HG03095 (cell line): ENCODE data around the gene NRCAM.
"Not testable (repeated sequence)": the region's sequence is repeated elsewhere in the genome, so short reads cannot be mapped to it uniquely, and the experiment has no call there.

Experiments used
- ATAC-seq: cut with Tn5 transposase; IDR thresholded peaks from one replicate; pipeline ENCODE4 v1.9.1; 2021; ENCODE audit warnings: moderate library complexity; ENCODE audit not compliant: unreplicated experiment

NRCAM gene

DNA sequence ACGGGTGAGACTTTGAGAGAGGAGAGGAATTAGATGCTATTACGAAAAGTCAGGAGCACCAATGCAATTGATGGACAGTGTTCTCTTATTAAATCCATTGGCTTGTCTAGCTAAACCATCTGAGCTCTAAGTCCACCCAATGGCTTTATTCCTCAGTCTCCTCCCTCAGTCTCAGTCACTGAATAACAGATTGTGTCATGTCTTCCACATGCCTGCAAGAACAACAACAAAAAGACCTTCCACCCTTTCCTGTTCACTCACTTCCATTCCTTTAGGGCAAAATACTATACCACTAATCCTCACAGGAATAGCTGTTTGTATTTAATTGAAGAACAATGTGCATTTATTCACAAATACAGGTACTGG, 171.2 kb downstream of the NRCAM start:
- ATAC-seq, result no peak

DNA sequence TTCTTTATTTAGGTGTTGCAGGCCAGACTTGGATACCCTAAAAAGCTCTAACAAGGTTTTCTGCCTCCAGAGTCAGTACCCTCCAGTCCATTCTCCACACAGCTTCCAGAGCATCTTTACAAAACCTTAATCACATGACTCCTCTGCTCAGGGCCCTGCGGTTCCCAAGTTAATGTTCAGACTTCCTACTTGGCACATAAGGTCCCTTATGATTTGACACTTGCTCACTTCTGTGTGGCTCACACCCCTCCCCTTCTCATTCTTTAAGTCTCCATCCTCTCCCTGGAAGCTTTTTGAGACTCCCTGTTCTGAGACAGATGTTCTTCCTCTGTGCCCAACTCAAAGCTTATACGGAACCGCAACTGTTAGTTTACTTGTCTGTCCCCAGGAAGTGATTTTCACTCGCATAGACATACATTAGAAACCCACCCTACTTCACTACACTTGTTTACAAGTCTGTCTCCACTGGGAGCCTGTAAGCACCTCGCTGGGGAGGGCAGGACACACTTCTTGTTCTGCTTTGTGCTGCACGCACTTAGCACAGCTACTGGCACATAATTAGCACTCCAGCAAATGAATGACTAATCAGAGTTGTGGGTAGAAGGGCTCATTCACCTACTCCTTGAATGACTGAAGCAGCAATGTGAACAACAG, 171.8 kb downstream of the NRCAM start:
- no peak for ATAC-seq

DNA sequence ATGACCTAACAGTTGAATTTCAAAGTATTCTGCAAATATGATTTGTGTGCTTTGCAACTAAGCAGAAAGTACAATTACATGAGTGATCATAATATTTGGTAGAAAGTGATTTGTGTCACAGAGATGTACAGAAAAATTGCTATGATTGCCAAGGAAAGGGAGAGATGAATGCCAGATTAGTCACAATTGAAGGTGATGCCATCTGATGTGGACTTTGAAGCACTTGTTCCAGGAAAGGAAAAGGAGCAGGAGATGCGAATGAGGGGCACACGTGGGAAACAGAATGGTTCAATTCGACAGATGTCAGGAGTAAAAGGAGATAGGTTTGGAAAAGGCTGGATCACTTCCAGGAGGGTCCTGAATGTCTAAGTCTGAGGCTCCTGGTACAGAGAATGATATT, 173.0 kb downstream of the NRCAM start:
- no peak for ATAC-seq

DNA sequence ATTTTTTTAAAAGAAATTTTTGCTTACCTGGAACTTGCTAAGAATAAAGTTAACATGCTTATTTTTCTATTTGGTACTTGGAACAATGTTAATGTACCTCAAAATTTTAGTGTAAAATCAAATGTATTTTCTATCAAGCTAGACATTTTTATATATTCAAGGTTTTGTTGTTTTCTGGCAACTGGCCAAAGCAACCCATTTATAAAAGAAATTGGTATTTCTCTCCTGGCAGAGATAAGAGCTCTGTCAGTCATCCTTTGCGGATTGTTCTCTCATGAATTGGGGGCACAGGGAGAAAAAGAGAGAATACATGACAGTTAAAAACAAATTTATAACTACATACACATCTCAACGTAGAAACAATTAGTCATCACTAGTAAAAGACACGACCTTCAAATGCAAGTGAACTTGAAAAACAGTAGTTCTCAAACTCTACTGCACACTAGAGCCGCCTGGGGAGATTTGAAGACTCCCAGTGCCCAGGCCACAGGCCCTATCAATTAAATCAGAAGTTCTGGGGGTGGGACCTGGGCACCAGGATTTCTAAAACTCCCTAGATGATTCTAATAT, 173.7 kb downstream of the NRCAM start:
- ATAC-seq, result no peak

DNA sequence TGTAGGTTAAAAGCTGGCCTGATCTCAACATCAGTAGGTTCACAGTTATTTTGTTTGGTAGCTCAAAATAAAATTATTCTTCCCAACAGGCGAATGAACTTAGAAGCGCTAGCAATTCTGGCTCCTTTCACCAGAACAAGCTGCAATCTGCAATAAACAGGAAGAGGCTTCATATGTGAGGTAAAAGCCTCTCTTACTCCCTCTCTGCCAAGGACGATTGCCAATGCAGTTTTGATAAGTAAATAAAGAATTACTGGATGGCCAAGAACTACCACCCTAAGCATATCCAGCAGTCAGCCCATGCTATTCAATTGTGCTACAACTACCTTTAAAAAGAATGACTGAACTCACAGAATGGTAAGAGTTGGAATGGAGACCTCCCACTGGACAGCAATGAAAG, 176.1 kb downstream of the NRCAM start:
- ATAC-seq, result no peak

DNA sequence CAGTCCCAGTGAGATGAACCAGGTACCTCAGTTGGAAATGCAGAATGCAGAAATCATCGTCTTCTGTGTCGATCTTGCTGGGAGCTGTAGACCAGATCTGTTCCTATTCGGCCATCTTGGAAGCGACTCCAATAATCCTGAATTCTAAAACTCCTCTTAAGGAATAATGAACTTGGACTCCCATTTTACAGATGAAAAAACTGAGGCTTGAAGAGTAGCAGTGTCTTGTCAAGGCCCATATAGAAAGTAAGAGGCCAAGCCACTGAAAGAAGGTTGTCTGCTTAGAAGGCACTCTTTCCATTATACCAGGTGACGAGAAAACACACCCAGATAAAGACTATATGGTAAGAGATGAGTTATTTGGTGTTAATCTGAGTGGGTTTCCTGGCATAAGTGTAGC, 177.5 kb downstream of the NRCAM start:
- no peak for ATAC-seq

DNA sequence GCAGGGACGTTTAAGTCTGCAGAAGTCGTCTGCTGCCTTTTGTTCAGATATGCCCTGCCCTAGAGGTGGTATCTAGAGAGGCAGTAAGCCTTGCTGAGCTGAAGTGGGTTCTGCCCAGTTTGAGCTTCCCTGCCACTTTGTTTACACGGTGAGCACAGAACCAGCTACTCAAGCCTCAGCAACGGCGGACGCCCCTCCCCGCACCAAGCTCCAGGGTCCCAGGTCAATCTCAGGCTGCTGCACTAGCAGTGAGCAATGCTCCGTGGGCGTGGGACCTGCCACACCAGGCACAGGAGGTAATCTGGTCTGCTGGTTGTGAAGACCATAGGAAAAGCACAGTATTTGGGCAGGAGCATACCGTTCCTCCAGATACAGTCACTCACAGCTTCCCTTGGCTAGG, 178.0 kb downstream of the NRCAM start:
- ATAC-seq, result no peak

DNA sequence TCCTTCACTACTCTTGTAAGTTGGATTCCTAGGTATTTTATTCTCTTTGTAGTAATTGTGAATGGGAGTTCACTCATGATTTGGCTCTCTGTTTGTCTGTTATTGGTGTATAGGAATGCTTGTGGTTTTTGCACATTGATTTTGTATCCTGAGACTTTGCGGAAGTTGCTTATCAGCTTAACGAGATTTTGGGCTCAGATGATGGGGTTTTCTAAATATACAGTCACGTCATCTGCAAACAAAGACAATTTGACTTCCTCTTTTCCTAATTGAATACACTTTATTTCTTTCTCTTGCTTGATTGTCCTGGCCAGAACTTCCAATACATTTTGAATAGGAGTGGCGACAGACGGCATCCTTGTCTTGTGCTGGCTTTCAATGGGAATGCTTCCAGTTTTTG, 181.8 kb downstream of the NRCAM start:
- ATAC-seq, result not testable (repeated sequence)

DNA sequence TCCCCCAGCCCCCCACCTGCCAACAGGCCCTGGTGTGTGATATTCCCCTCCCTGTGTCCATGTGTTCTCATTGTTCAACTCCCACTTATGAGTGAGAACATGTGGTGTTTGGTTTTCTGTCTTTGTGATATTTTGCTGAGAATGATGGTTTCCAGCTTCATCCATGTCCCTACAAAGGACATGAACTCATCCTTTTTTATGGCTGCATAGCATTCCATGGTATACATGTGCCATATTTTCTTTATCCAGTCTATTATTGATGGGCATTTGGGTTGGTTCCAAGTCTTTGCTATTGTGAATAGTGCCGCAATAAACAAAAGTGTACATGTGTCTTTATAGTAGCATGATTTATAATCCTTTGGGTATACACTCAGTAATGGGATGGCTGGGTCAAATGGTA, 183.3 kb downstream of the NRCAM start:
- not testable (repeated sequence) for ATAC-seq

DNA sequence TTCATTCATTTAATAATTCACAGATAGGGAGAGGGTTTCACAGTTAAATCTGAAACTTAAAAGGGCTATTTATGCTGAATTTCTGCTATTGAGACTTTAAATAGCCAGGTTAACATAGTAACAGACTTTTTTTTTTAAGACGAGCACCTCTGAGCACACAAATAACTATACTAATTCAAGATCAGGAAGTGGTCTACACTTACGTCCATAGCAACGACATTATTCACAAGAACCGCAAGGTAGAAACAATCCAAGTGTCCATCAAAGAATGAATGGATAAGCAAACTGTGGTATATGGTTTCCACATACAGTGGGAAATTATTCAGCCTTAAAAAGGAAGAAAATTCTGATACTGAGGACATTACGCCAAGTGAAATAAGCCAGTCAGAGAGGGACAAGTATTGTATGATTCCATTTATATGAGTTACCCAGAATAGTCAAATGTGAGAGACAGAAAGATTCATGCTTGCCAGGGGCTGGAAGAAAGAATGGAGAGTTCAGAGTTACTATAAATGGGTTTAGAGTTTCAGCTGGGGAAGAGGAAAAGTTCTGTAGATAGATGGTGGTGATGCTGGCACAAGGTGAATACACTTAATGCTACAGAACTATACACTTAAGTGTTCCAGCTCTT, 185.7 kb downstream of the NRCAM start:
- peak; percentile 80 for ATAC-seq

DNA sequence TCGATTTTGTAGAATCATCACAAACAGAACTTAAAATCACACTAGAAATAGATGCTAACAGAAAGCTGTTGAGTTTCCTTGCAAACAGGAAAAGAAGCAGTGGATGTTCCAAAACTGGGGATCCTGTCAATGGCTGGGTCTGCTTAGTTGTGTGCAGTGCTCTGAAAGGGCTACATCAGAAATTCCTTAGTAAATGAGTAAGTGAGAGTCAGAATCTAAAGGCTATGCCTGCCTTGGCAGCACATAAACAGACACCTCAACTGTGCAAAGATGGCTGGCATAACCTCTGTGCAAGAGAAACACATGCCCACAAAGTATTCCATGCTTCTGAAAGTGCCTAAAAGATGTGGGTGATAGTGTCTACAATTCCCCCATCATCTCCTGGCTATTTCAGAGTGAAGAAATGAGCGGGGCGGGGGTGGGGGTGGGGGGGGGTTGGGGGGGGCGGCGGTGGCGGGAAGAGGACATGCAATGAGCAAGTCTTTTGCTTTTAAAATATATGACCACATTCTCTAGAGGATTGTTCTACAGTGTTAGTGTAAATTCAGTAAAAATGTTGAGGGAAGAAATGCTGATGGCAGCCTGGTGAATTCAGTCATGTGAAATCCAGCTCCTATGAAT, 187.9 kb downstream of the NRCAM start:
- ATAC-seq, result no peak

DNA sequence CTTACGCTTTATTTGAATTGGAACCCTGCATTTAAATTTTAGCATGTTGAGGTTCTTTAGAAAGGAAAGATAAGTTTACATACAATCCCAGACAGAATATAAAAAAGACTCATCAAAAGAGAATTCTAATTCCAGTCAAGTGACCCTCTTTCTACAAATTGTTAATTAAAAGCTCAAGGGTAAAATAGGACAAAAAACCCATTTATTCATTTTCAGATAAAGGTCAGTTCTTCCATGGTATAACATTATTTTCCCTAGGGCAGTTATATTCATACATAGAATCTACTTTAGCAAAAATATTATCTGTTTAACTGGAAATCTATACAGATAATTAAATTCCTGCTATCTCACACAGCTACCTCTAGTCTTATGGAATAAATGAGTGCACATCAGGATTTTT, 188.6 kb downstream of the NRCAM start:
- no peak for ATAC-seq

DNA sequence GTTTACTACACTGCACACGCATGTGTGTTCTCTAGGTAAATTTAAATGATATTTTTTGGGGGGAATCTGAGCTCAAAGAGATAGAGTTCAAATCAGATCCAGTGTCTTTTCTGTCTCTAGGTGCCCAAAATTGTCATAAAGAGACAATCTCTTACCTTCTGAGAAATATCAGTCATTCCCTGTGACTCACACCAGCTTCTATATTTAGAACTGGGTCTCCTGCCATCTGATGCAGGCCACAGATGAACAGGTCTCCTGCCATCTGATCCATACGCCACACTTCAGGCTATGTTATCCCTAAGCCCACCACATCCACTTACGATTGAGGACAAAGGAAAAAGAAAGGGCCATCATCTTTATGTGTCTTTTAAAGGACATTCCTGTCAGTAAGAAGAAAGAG, 189.7 kb downstream of the NRCAM start:
- ATAC-seq, result no peak

DNA sequence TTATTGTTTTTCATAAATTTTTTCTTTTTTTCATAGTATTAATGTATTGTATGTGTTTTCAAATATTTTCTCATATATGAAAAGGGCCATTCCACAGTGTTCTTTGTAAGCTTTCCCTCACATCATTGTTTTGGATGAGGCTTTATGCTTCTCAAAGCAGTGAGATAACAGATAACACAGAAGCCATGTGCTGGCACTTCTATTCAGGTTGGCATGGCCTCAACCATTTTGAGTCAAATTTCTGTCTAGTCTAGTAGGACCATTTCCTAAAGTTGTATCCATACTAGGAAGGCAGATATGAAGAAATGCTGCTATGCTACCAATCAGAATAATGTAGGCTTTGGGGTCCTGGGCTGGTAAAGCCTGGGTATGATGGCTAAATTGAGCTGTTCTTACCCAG, 190.2 kb downstream of the NRCAM start:
- no peak for ATAC-seq

DNA sequence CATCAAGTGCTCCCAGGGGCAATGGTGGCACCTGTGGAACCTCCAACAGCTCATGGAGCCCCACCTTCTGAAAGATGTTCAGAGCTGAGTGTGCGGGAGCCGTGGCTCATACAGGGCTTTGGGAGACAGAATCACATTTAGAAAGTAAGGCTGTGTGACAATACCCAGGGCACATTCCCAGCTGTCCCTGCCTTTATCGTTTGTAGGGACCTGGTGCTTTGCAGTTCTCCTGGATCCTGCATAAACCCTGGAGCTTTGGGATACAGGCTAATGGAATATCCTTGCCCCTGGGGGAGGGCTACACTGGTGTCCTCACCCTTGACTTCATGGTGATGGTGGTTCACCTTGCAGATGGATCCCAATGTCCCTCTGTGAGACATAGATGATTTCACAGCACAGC, 191.2 kb downstream of the NRCAM start:
- ATAC-seq, result no peak

DNA sequence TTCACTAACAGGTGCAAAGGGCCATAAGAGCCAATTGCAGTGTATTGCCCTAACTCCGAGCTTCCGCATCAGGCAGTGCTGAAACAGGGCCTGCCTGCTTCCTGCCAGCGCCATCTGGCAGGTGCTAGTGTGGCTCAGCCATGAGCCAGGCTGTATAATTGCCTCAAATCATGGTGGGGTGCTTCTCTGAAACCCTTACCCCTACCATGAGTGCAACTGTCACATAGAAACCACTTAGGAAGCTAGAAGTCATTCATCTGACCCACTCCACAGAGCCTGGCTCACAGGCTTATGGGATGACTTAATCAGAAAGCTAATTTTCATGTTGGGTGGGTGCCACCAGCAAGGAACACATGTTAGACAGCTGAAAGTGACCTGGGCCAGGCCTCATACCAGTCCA, 192.8 kb downstream of the NRCAM start:
- ATAC-seq, result no peak

DNA sequence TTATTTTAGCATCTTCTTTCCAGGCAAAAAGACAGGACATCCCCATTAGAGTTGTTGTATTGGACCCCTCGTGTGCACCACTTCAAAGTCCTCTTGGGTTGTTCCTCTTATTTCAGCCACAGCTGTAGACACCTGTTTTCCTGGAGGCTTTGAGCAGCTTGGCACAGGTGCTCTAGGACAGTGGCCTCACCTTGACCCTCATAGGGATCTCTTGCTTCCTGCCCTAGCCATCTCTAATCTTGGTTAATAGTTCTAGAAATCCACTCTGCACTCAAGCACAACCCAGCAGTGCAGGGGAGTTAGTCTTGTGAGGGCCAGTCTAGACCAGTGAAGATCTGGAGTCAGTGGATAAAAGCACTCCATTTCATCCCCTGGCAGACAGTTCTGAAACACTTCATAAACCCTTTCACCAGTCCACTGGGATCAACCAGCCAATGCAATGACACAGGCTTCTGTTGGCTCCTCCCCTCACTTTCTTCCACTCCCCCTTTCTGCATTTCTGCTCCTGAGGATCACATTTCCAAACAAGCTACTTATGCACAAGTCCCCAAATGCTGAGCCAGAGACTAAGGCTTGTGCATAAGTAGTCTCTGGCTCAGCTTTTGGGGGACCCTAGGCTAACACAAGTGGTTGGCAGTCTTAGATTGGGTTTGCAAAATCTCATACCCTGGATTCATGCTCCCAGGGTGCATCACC, 194.5 kb downstream of the NRCAM start:
- ATAC-seq, result no peak

DNA sequence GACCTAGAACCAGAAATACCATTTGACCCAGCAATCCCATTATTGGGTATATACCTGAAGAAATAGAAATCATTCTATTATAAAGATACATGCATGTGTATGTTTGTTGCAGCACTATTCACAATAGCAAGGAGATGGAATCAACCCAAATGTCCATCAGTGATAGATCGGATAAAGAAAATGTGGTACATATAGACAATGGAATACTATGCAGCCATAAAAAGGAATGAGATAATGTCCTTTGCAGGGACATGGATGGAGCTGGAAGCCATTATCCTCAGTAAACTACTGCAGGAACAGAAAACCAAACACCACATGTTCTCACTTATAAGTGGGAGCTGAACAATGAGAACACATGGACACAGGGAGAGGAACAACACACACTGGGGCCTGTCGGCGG, 196.8 kb downstream of the NRCAM start:
- not testable (repeated sequence) for ATAC-seq

DNA sequence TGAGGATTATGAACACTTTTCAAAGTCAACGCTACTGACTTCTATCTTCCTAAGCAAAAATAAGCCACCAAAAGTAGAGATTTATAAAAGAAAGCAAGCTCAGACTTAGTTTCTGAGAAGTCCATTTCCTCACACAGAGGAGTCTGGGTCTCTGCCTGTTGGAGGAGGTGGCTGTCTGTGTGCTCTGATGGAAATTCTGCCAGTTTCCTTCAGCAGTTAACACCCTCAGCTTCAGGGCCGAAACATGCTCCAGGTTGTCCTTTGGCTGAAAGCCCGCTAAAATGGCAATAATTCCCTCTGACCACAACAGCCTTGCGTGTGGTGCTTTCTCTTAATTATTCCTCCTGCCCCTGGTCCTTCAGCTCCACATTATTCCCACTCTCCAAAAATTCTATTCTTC, 198.3 kb downstream of the NRCAM start:
- no peak for ATAC-seq

DNA sequence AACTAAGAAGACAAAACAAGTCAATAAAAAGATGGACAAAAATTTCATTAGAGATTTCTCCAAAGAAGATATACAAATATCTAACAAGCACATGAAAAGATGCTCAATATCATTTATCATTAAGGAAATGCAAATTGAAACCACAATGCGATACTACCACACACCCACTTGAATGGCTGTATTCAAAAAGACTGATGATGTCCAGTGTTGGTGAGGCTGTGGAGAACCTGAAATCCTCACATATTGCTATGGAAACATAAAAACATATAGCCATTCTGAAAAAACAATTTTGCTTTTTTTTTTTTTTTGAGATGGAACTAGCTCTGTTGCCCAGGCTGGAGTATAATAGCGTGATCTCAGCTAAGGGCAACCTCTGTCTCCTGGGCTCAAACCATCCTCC, 202.0 kb downstream of the NRCAM start:
- no peak for ATAC-seq

DNA sequence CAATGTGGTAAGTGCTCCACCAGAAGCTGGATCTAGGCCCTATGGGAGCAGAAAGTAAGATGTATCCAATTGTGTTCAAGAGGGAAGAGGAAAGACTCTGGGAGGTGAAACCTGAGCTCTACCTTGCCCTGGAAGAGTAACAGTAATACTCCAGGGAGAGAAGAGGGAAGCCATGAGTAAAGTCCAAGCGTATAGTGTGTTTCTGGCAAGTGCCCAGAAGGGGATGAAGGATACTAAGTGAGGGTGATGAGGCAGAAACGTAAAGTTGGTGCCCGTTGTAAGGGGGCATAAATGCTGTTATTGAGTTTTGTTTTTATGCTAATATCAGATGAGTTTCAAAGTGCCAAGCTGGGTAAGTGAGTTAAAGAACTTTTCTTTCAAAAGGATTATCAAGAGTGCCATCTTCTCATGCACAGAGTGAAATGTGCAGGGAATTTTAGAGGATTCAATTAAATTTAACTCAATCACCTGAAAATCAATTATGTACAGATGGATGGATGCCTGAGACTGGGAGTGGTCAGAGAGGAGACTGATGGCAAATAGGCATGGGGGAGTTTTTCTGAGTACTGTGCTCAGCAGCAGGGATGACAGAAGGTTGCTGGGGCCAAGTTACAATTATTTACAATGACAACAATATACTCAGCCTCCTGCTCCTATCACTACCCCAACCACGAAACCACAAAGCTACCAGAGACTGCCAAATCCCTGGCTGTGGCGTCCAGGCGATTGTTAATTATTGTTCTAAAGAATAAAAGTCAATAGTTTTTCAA, 202.8 kb downstream of the NRCAM start:
- ATAC-seq, result no peak
